Sigmoid colon (tissue), 3 donors: ENCODE measurements around the gene MLPH.

Source experiments
- CTCF ChIP-seq, 4 experiments: fragments of 450-650 bp in 3 of 4; fragments of 200-600 bp in 1 of 4; IDR thresholded peaks; one replicate each; pipeline ENCODE4 v1.5.1; 2016 to 2019; ENCODE audit warnings: antibody characterized with exemption in 4 of 4, mild to moderate bottlenecking in 3 of 4, moderate library complexity in 2 of 4
- POLR2A ChIP-seq, 2 donors: fragments of 450-650 bp; IDR thresholded peaks; one replicate each; pipeline ENCODE4 v1.6.1; 2016; ENCODE audit warnings: antibody characterized with exemption in 2 of 2, mild to moderate bottlenecking in 2 of 2, moderate library complexity in 2 of 2

DNA sequence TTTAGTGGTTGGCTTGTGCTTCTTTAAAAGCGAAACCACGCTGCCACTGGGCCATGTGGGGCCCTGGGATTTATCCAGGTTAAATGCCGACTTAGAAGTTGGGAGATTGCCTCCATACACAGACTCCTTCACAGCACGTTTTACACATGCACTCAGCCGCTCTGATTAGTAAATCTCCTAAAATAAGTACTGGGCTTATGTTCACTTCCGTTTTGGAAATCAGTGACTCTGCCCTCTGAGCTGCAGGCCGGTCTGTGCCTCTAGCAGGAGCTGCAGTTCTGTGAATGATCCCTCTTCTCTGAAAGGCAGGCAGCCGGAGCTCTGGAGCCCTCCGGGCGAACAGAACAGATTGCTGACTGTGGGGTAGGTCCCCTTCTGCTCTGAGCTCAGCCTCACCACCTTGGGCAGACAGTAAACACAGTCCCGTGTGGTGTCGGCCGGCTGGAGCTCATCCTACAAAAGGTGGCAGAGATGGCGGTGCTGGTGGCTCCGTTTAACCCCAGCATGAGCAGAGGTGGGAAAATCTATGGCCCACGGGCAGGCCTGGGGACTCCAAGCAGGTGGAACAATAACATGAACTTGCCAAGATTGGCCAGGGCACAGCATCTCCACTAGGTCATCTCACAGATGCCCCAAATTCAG, 113.3 kb downstream of the MLPH start:
- no peak for TF ChIP-seq POLR2A (IDR thresholded peaks at IDR 0.05)
- TF ChIP-seq CTCF (IDR thresholded peaks at IDR 0.05) = peak in 1 of 4 experiments; percentile 24
